ENCODE measurements around the gene PSD4.

Gene PSD4

DNA sequence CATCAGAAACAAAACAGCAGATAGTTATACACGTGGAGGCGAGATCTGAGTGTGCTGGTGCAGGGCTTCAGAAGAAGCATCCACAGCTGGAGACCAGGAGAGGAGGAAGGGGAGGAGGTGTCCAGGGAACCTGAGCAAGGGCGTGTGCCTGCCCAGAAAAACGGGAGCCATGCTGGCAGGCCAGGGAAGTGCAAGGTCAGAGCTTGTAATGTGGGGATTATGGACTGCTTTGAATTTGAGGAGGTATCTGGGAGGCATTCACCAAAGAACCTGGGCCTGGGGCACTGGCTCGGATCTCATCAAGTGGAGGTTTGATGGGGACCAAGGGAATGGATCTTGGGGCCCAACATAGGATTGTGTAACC, 12.6 kb downstream of the PSD4 start:
- no peak for DNase-seq

DNA sequence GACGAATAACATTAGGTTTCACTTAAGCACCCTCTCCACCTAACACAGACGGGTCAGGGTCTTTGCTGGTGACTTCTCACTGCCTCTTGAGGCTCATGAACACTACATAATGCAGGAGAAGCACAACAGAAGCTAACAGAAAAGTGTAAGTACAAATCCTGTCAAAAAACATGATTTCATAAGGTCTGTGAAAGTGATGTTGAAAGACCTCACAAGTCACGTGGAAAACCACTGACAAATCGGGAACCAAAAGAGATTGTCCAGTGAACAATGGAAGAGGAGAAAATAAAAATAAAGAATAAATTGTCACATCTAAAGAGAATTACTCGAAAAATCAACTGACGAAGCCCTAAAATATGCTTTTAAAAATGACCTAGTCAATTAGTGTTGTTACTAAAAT, 14.0 kb downstream of the PSD4 start:
- no peak for DNase-seq

DNA sequence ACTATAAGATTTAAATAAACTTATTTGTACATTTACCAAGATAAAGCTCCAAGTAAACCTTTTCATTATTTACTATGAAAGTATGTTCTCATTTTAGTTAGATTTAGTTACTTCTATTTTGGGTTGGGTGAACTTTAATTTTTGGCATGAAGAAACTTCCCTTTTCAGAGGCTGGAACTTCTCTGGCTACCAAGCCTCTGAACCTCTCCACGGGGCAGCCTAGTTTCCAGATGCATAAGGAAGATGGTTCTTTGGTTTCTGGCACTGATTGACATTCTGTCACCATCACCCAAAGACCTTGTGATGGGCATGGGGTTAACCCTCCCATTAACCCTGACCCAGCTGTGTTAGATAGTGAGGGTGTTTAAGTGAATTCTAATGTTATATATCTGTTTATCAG, 17.1 kb downstream of the PSD4 start:
- no peak for DNase-seq

DNA sequence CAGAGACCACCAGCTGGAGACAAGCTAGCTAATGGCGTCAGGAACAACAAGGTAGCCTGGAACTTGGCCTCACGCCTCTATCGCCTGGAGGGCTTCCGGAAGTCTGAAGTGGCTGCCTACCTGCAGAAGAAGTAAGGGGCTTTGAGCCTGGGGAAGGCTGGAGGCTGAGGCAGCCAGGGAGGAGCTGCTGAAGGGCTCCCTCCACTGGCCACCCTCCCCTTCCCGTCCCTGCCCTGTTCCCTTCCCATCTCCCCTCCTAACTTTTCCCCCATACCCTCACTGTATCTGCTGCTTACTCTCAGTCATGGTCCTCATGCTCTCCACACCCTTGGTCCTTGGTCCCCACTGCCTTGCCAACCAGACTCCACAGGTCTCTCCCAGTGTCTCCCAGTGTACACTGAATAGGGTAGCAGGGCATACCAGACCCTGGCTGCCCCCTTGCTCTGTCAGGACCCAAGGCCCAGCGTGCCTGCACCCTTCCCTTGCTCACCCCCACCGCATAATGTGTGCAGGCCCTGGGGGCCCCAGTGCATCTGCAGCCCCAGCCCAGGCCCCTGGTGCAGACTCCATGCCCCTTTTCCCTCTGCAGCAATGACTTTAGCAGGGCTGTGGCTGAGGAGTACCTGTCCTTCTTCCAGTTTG, 18.8 kb downstream of the PSD4 start:
- DNase-seq, result no peak

DNA sequence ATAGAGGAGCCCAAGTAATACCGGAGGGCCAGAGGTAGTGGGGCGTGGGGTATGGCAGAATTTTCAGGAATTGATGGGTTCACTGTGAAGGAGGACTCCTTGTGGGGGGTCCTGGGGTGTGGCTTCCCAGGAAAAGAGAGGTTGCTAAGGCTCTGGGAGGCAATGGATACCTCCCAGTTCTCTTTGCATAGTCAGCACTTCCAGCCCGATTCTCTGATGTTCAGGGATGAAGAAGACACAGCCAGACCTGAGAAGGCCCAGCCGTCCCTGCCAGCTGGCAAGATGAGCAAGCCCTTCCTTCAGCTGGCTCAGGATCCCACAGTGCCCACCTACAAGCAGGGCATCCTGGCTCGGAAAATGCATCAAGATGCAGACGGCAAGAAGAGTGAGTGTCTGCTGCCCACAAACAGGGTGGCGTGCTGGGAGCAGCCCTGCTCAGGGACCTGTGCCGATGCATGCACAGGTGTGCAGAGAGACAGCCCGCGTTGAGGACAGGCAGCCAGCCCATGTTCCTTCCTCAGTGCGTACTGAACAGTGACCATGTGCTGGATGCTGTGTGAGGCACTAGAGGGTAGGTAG, 22.2 kb downstream of the PSD4 start:
- DNase-seq, result no peak

DNA sequence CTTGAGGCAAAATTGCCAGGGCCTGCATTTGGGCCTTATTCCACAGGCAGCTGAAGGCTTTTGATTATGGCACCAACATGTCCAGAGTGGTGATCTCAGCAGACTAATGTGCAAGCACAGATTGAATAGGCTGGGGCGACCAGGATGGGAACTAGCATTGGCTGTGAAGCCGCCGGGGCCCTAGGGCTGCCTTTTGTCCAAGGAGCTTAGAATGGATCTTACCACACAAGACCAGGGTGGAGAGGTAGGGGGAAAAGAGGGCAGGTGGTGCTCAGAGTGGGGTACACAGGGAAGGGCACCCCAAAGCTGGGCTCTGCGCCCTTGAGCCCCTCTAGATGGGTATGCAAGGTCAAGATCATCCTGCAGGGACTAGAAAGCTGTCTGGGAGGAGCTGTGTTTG, 23.1 kb downstream of the PSD4 start:
- DNase-seq, result no peak

DNA sequence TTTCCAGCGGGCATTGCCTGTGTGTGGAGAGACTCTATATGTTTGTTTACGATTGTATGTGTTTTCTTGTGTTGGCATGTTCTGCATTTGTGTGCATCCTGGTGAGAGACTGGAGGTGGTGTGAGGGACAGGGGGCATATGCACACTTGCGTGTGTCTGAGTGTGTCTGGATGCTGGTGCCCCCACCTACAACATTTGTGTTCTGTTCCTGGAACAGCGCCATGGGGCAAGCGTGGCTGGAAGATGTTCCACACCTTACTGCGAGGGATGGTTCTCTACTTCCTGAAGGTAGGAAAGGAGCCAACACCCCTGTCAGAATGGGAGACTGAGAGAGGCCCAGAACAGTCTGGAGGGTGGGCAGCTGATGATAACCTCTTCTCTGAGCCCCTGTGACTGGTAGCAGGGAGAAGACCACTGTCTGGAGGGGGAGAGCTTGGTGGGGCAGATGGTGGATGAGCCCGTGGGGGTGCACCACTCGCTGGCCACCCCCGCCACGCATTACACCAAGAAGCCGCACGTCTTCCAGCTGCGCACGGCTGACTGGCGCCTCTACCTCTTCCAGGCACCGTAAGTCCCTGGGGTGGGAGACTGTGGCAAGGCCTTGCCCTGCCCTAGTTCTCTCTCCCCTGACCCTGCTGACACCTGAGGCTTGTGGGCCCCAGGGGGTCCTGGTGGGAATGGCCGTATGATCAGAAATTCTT, 23.7 kb downstream of the PSD4 start:
- no peak for DNase-seq

DNA sequence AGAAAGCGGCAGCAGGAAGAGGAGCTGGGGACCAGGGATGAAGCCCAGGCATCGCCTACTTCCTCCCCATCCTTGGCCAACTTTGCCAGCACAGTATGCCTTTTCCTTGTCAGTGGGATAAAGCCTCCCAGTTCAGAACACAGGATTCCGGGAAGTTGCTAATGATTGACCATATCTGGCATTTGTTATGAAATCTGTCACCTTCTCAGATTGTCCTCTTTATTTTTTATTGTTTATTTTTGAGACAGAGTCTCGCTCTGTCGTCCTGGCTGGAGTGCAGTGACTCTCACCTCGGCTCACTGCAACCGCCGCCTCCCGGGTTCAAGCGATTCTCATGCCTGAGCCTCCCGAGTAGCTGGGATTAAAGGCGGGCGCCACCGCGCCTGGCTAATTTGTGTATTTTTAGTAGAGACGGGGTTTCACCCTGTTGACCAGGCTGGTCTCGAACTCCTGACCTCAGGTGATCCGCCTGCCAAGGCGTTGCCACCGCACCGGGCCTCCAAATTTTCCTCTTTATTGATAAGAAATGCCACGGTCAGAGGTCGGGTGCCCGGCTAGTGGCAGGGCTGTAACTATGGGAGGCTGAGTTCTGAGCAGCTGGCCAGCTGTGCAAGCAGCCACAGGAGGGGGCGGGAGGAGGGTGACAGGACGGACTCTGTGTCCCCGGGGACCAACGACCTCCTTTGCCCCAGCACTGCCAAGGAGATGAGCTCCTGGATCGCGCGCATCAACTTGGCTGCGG, 24.4 kb downstream of the PSD4 start:
- no peak for DNase-seq

DNA sequence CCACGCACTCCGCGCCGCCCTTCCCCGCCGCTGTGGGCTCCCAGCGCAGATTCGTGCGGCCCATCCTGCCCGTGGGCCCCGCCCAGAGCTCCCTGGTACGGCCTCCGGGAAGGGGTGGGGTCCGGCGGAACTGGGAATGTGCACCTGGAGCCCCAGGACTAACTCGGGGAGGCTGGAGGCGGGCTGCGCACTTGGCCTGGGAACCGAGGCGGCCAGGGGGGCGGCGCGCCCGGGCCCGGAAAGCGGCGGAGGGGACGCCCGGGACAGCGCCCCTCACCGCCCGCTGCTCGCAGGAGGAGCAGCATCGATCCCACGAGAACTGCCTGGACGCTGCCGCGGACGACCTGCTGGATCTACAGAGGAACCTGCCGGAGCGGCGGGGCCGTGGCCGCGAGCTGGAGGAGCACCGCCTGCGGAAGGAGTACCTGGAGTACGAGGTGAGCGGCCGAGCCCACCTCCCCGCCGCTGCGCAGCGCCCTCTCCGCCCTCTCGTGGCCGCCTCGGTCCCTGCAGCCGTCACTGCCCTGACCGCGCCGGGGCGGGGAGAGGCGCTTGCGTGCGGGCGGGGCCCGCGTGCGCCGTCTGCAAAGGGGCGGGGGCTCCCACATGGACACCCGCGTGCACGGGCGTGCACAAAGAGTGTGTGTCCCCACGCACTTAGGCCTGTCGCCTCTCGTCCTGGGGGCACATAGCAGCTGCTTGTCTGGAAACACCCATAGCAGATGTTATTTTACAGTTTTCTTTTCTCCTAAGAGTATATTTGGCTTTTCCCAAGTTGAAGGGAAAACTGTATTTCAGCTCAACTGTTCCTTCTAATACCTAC, 25.2 kb downstream of the PSD4 start:
- DNase-seq, result no peak

DNA sequence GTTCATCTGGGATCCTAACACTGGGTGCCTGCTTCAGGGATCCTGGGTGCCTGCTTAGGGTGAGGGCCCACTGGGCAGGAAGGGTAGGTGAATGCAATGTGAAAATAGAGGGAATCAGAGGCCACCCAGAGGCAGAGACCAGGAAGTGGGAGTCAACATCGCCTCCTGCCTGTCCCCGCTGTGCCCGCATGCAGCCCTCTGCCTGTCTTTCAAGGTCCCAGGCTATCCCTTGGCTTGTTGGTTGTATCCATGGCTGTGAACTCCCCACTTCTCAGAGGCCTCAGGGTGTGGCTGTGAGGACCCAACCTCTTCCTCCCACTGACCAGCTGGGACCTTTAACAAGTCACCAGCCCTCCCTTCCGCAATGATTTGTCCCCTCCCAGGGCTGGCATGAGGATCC, 26.5 kb downstream of the PSD4 start:
- DNase-seq, result no peak

DNA sequence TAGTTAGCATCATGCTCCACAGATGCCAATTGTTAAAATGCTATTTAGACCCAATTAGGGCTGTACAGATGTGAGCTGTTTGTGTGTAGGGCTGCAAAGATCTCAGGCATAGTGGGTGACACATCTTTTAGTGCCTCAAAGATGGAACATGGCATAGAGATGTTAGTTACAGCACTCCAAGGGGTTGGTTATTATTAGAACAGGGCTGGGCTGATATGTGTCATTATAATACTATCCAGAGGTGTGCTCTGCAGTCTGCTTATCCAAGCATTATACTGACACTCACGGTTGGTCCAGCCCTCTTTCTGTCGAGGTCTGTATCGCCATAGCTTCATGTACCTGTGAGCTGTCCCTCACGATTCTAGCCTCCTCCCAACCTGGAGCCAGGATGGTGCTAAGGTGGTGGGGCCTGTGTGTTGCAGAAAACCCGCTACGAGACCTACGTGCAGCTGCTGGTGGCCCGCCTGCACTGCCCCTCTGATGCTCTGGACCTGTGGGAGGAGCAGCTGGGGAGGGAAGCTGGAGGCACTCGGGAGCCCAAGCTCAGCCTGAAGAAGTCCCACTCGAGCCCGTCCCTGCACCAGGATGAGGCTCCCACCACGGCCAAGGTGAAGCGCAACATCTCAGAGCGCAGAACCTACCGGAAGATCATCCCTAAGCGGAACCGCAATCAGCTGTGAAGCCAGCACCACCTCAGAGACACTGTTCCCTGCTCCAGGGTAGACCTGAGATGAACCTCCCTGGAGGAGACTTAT, 27.1 kb downstream of the PSD4 start:
- DNase-seq, result no peak

DNA sequence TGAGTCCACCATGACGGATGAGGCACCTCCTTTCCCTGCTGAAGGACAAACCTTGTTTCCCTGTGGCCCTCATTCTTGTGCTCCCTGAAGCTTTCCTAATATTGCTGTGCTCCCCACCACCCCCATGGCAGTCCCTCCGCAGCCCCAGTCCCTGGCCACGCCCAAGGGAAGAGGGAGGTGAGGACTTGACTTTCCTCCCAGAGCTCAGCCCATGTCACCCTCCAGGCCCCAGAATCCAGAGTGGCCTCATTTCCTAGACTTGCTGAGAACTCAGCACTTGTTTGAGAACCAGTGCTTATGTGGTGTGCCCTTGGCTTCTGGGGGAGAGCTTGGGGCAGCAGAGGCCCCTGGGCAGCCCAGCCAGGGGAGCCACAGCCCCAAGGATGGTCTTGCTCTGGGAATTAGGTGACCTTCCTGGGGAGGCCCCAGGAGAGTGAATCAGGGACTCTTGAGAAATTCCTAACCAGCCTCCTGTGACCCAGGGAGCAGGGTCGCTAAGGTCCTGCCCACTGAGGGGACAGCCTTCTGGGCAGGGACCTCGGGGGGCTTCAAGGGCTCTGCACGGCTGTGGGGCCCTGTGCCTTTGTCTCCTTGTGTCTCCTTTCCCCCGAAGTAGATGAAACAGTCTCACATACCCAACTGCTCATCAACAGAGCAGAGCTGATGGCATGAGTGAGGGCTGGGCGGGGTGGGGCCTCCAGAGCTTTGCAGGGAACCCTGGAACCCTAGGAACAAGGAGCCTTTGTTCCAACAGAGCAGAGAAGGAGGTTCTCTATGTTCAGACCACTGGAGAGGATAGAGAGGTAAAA, 27.9 kb downstream of the PSD4 start:
- DNase-seq, result no peak

DNA sequence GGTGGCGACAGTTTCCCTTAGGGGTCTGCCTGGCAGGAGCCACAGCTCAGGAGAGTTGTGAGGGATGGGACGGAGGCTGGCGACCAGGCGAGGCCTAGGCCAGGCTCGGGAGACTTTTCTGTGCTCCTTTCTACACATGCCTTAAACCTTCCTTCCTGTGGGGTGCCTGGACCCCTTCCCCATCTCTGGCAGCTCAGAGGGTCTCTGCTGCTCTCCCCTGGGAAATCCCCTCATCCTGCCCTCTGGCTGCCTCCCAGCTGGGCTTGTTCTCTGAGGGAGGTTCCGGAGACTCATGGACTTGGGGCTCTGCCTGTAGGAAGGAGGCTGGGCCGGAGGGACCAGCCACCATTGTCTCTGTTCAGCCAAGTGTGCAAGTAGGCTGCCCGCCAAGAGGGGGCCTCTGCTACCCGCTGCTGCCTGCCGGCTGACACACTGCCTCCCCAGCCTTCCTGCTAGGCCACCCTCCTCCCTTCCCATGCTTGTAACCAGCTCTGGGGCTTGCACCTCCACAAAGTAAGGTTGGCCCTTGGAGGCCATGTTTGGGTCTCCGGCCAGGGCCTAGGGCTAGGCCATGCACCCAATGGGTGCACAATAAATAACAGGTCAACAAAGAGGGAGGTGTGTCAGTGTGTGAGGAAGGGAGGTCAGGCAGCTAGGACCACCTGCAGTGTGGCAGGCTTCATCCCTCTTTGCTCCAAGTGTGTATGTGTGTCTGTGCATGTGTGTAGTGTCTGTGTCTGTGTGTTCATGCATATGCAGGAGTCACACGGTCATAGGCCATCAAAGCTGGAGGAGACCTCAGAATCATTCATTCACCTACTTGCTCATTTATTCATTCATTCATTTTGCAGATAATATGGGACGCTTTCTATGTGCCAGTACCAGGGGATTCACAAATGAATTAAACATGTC, 28.8 kb downstream of the PSD4 start:
- no peak for DNase-seq

DNA sequence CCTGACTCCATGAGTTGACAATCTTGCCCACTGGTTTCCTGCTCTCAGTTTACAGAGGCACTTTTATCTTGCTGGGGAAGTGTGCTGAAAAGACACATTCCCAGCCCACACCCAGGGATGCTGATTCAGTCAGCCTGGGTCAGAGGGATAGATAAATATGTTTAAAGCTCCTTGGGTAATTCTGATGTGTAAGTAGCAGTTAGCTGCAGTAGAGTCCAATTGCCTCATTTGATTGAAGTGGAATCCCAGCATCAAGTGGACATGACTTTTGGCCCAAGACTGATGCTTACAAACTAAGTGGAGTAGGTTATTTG, 29.4 kb downstream of the PSD4 start:
- DNase-seq, result no peak

DNA sequence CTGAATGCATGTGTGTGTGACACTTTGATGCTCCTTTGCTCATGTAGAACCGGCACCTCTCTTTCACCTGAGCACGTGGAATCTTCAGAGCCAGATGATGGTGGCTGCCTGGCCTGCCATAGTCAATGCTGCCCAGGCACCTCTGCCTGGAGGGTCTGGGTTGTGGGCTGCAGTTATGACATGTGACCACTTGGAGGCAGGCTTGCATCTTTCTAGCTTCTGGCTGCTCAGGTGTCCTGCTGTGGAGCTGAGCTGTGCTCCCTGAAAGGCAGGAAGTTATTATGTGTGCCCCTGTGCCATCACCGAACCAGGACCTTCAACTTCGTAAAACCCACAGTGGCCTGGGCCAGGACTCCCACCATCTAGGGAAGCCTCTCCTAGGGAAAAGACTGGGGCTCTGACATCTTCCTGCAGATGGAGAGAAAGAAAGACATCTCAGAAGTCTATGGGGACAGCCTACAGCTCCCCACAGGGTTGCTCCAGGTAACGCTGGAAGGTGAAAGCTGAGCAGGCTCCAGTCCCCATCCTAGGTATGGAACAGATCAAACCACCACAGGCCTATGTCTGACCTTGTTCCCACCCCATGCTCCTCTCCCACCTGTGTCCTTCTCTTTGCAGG, 30.2 kb downstream of the PSD4 start:
- DNase-seq, result peak; percentile 18

DNA sequence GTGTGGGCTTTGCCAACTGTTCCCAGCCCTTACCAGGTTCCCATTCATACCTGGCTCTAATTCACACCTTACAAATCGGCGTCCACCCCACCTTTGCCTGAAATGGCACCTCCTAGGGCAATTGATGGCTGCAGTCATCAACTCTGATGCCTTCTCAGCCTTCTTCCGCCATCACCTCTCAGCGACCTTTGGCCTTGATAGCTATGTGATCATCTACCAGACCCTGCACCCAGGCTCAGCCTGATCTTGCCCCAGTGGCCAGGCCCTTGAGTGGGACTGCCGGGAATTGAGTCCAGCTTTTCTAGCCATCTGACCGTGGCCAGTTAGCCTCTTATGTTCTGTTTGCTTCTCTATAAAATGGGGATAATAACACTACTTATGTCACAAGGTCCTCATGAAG, 32.5 kb downstream of the PSD4 start:
- no peak for DNase-seq

DNA sequence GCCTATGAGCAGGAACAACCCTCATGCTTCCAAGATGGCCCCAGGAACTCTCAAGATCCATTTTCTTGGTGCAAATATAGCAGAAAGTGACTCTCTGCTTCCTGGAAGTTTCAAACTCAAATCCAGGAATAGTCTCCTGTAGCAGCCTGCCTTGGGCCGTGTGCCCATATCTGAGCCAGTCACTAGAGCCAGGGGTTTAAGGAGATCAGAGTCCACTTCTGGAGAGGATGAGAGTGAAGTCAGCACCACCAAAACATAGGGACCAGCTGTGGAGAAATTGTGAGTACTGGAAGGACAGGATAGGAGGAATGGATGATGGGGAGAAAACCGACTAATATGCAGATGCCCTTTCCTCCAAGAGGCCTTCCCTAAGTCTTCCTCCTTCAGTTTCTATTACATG, 33.2 kb downstream of the PSD4 start:
- DNase-seq, result no peak

DNA sequence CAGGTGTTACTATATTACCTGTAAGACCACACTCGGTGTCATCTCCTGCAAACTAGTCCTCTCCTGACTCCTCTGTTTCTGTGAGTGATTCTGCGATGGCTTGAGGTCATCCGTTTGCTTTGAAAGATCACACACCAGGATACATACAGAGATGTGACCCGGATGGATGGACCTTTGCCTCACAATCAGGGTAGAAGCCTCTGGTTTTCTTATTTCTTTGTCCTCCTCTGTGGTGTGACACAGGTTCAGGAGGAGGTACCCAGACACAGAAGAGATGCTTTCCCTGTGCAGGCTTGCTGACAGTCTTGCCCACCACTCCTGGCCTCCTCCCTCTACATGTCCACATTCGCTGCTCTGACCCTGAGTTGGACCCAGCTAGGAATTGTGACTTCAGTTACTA, 34.6 kb downstream of the PSD4 start:
- DNase-seq, result no peak

DNA sequence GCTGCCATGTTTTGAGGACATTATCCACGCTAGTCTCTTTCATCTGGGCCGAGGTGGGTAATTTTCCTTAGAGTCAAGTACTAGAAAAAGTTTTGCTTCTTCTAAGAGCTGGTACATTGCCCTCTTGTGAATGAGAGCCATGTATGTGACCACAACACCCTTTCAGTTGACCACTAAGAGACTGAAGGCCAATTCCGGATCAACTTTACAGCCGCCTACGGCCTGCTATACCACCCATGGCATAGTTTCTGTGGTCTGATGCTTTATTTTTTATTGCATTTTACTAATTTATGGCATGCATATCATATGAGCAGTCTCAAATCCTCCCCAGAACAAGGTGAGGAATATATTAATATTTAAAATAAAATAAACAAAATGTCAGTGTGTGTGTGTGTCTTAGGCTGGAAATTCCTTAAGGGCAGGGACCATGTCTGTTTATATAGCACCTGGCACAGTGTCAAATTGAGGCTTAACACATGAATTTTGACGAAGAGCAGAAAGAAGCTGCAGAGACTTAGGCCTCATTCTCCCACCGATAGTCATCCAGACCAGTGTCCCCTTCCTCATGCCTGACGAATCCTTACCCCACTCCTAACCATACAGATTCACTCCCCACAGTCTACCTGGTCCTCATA, 35.4 kb downstream of the PSD4 start:
- DNase-seq, result no peak

Data from NCI-H2107 (cell line).